ENCODE measurements around the gene GALK2. TPM values are rescaled to one million over a fixed set of nuclear protein-coding genes. Genes with fewer than 3 reads are reported as not detected.

GALK2 gene
- total RNA-seq (2014; rRNA removed; shearing (Covaris generic)) = 34.7 and 50.4 TPM in 2 replicates

DNA sequence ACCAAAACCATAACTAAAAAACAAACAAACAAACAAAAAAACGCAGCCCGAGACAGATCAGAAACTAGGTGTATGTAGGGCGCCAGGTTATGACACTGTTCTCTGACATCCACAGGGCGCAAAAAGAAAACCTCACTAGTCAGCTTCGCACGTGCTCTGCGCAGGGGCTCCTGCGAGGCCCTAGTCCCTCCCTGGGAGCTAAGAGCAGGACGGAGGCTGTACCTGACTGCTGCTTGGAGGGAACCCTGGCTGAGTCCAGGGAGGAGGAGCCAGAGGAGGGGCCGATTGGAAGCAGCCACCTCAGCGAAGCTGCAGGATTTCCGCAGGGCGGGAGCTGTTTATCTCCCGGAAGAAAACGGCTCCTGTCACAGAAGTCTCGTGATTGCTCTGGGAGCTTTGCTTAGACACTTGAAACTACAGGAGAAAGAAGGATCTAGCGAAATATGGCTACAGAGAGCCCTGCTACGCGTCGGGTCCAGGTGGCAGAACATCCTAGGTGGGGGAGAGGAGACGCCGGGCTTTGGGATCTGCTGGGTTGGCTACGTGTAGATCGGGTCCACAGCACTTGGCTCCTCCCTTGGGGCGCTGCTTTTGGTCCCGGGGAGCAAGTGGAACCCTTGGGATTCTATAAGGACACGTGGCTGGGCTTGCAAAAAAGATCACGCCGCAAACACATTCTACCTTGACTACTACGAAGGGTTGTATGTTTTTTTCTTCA lies at the start of gene GALK2:
Gene GALK2 (plus strand): TSS at position 368 of the 718 bp plus-strand sequence. CDS start 76 bp downstream, at position 444.
- peak; percentile 97 for DNase-seq (ENCODE audit: low spot score)

DNA sequence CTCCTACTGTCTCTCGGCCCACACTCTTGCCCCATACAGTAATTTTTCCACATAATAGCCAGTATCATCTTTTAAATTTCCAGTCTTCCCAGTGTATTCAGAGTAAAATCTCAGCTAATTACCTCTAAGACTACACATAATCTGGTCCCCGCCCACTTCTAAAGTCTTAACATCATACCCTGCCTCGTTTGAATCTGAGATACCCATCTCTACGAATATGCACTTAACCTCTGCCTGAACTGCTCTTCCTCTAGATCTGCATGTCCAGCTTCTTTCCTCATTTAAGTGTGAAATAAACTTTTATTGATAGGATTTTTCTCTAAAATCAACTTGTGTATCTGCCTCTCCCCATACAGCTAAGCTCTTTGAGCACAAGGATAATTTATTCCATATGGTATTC lies 49.2 kb upstream of the GALK2 start:
- DNase-seq (ENCODE audit: low spot score) = no peak

GRCh38 chr15:49121901-49122300 lies 48.1 kb upstream of the GALK2 start:
- no peak for DNase-seq (ENCODE audit: low spot score)

- DNase-seq (ENCODE audit: low spot score) = no peak
These were observed 47.4 kb upstream of the GALK2 start for GRCh38 chr15:49122541-49123062.

- DNase-seq (ENCODE audit: low spot score) = no peak
These were observed 45.7 kb upstream of the GALK2 start for GRCh38 chr15:49124371-49124770.

- no peak for DNase-seq (ENCODE audit: low spot score)
These were observed 38.6 kb upstream of the GALK2 start for GRCh38 chr15:49131403-49131802.

DNA sequence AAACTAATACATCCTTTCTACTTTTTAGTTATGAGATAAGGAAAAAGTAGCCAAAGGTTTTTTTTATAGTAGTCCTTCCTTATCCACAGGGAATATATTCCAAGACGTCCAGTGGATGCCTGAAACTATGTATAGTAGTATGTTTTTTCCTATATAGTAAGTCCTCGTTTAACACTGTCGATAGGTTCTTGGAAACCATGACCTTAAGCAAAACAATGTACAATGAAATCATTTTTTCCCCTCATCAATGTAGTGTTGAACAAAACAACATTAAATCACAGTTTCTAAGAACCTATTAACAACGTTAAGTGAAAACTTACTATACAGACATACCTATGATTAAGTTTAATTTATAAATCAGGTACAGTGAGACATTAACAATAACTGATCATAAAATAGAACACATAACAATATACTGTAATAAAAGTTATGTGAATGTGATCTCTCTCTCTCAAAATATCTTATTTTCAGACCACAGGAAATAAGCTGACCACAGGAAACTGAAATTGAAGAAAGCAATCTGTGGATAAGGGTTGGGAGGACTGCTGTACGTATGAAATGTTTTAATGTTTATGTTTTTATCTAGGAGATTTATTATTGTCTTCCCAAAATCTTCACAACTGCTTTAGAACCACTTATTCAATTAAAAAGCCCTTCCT lies 35.2 kb upstream of the GALK2 start:
- DNase-seq (ENCODE audit: low spot score) = no peak

- DNase-seq (ENCODE audit: low spot score) = no peak
These were observed 34.6 kb upstream of the GALK2 start for GRCh38 chr15:49135342-49135857.

- DNase-seq (ENCODE audit: low spot score) = no peak
These were observed 34.1 kb upstream of the GALK2 start for GRCh38 chr15:49135911-49136310.

- no peak for DNase-seq (ENCODE audit: low spot score)
These were observed 32.2 kb upstream of the GALK2 start for GRCh38 chr15:49137861-49138260.

- DNase-seq (ENCODE audit: low spot score) = peak; percentile 90
These were observed 24.1 kb upstream of the GALK2 start for GRCh38 chr15:49145651-49146609.

- DNase-seq (ENCODE audit: low spot score) = no peak
These were observed 21.7 kb upstream of the GALK2 start for GRCh38 chr15:49148298-49148697.

- DNase-seq (ENCODE audit: low spot score) = no peak
These were observed 21.3 kb upstream of the GALK2 start for GRCh38 chr15:49148727-49149126.

GRCh38 chr15:49151831-49152230 lies 18.2 kb upstream of the GALK2 start:
- no peak for DNase-seq (ENCODE audit: low spot score)

GRCh38 chr15:49152552-49153312 lies 17.3 kb upstream of the GALK2 start:
- DNase-seq (ENCODE audit: low spot score) = no peak

- DNase-seq (ENCODE audit: low spot score) = no peak
These were observed 15.7 kb upstream of the GALK2 start for GRCh38 chr15:49154359-49154758.

DNA sequence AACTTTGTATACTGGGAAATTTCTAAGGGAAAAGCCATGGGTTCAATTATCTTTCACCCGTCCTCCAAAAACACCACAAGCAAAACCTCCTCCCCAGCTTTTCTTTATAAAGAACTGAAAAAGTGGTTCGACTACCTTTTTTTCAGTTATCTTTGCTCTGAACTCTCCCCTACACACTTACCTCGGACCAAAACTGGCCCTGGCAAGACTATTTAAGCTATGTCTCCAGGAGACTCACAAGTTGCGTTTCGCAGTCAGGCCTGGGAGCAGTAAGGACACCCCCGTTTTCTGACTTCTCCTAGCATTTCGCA lies 15.3 kb upstream of the GALK2 start:
- no peak for DNase-seq (ENCODE audit: low spot score)

- peak; percentile 99 for DNase-seq (ENCODE audit: low spot score)
These were observed 14.8 kb upstream of the GALK2 start, which contains the start of gene COPS2 for GRCh38 chr15:49155110-49155833. TSS of gene COPS2 (minus strand) at chr15:49155599. CDS start at chr15:49155578, 21 bp downstream.

GRCh38 chr15:49155834-49156627 lies 14.0 kb upstream of the GALK2 start:
- DNase-seq (ENCODE audit: low spot score) = peak; percentile 25
